RWPE2 (cell line): ENCODE measurements around the gene HELLS.
"Not testable (repeated sequence)": the region's sequence is repeated elsewhere in the genome, so short reads cannot be mapped to it uniquely, and the experiment has no call there.

Experiments used
- ATAC-seq: fragments of 200-7000 bp; cut with Tn5 transposase; 3 replicates; pipeline ENCODE4 v1.9.1; 2021; ENCODE audit warnings: low read depth
- DNase-seq: peaks from one replicate; pipeline ENCODE4 v3.0.0-alpha.2; 2020; ENCODE audit warnings: low spot score
- H3K27ac ChIP-seq: fragments of 450-650 bp; 2 replicates; pipeline ENCODE4 v1.5.1; 2017; ENCODE audit warnings: mild to moderate bottlenecking; ENCODE audit not compliant: poor library complexity, severe bottlenecking
- H3K27me3 ChIP-seq: fragments of 250-450 bp; sonication (Bioruptor Pico); 2 replicates; pipeline ENCODE4 v1.5.1; 2021; ENCODE audit warnings: mild to moderate bottlenecking, moderate library complexity; ENCODE audit not compliant: insufficient read depth, poor library complexity, severe bottlenecking
- H3K36me3 ChIP-seq: fragments of 250-450 bp; sonication (Bioruptor Pico); 2 replicates; pipeline ENCODE4 v1.5.1; 2020; ENCODE audit warnings: low read depth, mild to moderate bottlenecking, moderate library complexity
- H3K4me1 ChIP-seq: fragments of 250-450 bp; sonication (Bioruptor Pico); 2 replicates; pipeline ENCODE4 v1.5.1; 2021; ENCODE audit warnings: mild to moderate bottlenecking, moderate library complexity; ENCODE audit not compliant: insufficient read depth, poor library complexity, severe bottlenecking
- H3K4me3 ChIP-seq: fragments of 250-450 bp; sonication (Bioruptor Pico); 2 replicates; pipeline ENCODE4 v1.5.1; 2021; ENCODE audit warnings: mild to moderate bottlenecking, moderate library complexity; ENCODE audit not compliant: severe bottlenecking
- H3K9me3 ChIP-seq: fragments of 250-450 bp; sonication (Bioruptor Pico); 2 replicates; pipeline ENCODE4 v1.5.1; 2021; ENCODE audit warnings: mild to moderate bottlenecking, moderate library complexity; ENCODE audit not compliant: severe bottlenecking
- TF ChIP-seq, protein P1 (sequence below): fragments of 450-650 bp; IDR thresholded peaks from one replicate; pipeline ENCODE4 v1.5.1; 2017; ENCODE audit warnings: mild to moderate bottlenecking, moderate library complexity; ENCODE audit not compliant: poor library complexity, severe bottlenecking

Gene HELLS

GRCh38 chr10:94632954-94633353 is 87.4 kb downstream of the HELLS start:
- Histone ChIP-seq H3K9me3 (peaks cover 1% of the 10 kb centered on the region), H3K4me1 (no peaks in the 10 kb centered on the region), H3K27ac (no peak overlapping the region), H3K4me3 (no peak overlapping the region), H3K27me3 (no peaks in the 10 kb centered on the region), H3K36me3 (no peaks in the 10 kb centered on the region)
- ATAC-seq (no peak), DNase-seq (no peak)
- TF ChIP-seq, protein P1, sequence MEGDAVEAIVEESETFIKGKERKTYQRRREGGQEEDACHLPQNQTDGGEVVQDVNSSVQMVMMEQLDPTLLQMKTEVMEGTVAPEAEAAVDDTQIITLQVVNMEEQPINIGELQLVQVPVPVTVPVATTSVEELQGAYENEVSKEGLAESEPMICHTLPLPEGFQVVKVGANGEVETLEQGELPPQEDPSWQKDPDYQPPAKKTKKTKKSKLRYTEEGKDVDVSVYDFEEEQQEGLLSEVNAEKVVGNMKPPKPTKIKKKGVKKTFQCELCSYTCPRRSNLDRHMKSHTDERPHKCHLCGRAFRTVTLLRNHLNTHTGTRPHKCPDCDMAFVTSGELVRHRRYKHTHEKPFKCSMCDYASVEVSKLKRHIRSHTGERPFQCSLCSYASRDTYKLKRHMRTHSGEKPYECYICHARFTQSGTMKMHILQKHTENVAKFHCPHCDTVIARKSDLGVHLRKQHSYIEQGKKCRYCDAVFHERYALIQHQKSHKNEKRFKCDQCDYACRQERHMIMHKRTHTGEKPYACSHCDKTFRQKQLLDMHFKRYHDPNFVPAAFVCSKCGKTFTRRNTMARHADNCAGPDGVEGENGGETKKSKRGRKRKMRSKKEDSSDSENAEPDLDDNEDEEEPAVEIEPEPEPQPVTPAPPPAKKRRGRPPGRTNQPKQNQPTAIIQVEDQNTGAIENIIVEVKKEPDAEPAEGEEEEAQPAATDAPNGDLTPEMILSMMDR = no peak

GRCh38 chr10:94638097-94638496 is 92.5 kb downstream of the HELLS start:
- not testable (repeated sequence) for ATAC-seq, DNase-seq, H3K9me3 ChIP-seq, H3K27ac ChIP-seq, H3K4me1 ChIP-seq, H3K27me3 ChIP-seq, H3K36me3 ChIP-seq, H3K4me3 ChIP-seq

- Histone ChIP-seq H3K36me3 (no peaks in the 10 kb centered on the region), H3K27ac (no peak overlapping the region), H3K9me3 (peaks cover 2% of the 10 kb centered on the region), H3K27me3 (no peaks in the 10 kb centered on the region), H3K4me1 (no peaks in the 10 kb centered on the region), H3K4me3 (no peak overlapping the region)
- no peak for DNase-seq
- no peak for ATAC-seq
- TF ChIP-seq, protein P1 = no peak
These were observed 94.3 kb downstream of the HELLS start for GRCh38 chr10:94639902-94640301.

- TF ChIP-seq, protein P1 = no peak
- no peak overlapping the region for H3K27ac ChIP-seq
- H3K36me3 ChIP-seq = no peaks in the 10 kb centered on the region
- no peaks in the 10 kb centered on the region for H3K4me1 ChIP-seq
- no peaks in the 10 kb centered on the region for H3K27me3 ChIP-seq
- no peak overlapping the region for H3K4me3 ChIP-seq
- H3K9me3 ChIP-seq = peaks cover 2% of the 10 kb centered on the region
- DNase-seq (no peak), ATAC-seq (no peak)
These were observed 95.0 kb downstream of the HELLS start for GRCh38 chr10:94640562-94640961.

DNA sequence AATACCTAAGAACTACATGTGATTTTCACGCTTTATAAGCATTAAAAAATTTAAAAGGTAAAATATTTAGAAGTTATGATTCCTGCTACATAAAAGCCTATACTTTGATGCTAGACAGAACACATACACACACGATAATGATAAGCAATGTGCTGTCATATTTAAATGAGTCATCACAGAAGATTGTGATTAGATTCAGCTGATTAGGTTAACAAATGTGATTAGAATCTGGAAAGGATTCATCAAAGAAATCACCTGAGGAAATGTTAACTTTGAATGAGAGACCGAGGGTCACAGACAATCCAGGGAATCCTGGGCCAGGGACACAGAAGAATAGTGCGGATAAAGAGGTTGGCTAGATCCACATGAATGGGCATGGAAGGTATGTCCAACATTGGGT is 95.9 kb downstream of the HELLS start:
- H3K9me3 ChIP-seq = peaks cover 2% of the 10 kb centered on the region
- DNase-seq (no peak), ATAC-seq (no peak)
- TF ChIP-seq, protein P1 = no peak
- no peaks in the 10 kb centered on the region for H3K27me3 ChIP-seq
- H3K4me3 ChIP-seq = no peak overlapping the region
- no peak overlapping the region for H3K27ac ChIP-seq
- H3K4me1 ChIP-seq = no peaks in the 10 kb centered on the region
- H3K36me3 ChIP-seq = no peaks in the 10 kb centered on the region
